HL-60 (cell line): Measurements from ENCODE around the gene SLC17A2.

Experiments used
- DNase-seq, 2 experiments: peaks; one replicate each; pipeline ENCODE4 v3.0.0-alpha.2; 2010 to 2020; ENCODE audit warnings: low read depth in 1 of 2, low spot score in 1 of 2
- H3K27ac ChIP-seq: fragments of 250-450 bp; sonication (Bioruptor Pico); replicated peaks from 2 replicates; pipeline ENCODE4 v1.5.1; 2020; ENCODE audit warnings: mild to moderate bottlenecking, moderate library complexity
- H3K27me3 ChIP-seq: fragments of 250-450 bp; sonication (Bioruptor Pico); 2 replicates; pipeline ENCODE4 v1.5.1; 2021; ENCODE audit warnings: mild to moderate bottlenecking, moderate library complexity; ENCODE audit not compliant: insufficient read depth, poor library complexity, severe bottlenecking
- H3K4me3 ChIP-seq: replicated peaks from 2 replicates; pipeline ENCODE4 v1.5.1; 2011; ENCODE audit warnings: mild to moderate bottlenecking, control low read depth, low read length; ENCODE audit not compliant: insufficient read depth
- CTCF ChIP-seq: IDR thresholded peaks from one replicate; pipeline ENCODE4 v1.5.1; 2011; ENCODE audit warnings: low read length, control low read depth, inconsistent platforms; ENCODE audit not compliant: insufficient read depth
- GABPA ChIP-seq: IDR thresholded peaks from 2 replicates; pipeline ENCODE4 v1.6.1; 2012; ENCODE audit warnings: low read depth
- POLR2AphosphoS5 ChIP-seq: IDR thresholded peaks from 2 replicates; pipeline ENCODE4 v1.6.1; 2012; ENCODE audit warnings: low read depth
- REST ChIP-seq: IDR thresholded peaks from 2 replicates; pipeline ENCODE4 v1.6.1; 2012; ENCODE audit warnings: low read depth; ENCODE audit not compliant: insufficient replicate concordance
- SPI1 ChIP-seq: IDR thresholded peaks from 2 replicates; pipeline ENCODE4 v1.6.1; 2012; ENCODE audit warnings: low read depth, mild to moderate bottlenecking, borderline replicate concordance

The SLC17A2 gene

GRCh38 chr6:25889877-25890853, 40.3 kb downstream of the SLC17A2 start:
- TF ChIP-seq REST (no peak), CTCF (no peak)
- no peak overlapping the region for H3K27ac ChIP-seq
- no peaks in the 10 kb centered on the region for H3K27me3 ChIP-seq
- H3K4me3 ChIP-seq: no peak overlapping the region
- no peak for DNase-seq

GRCh38 chr6:25888626-25889025, 41.9 kb downstream of the SLC17A2 start:
- Histone ChIP-seq H3K27ac (no peak overlapping the region), H3K4me3 (no peak overlapping the region), H3K27me3 (no peaks in the 10 kb centered on the region)
- no peak for TF ChIP-seq REST
- no peak for DNase-seq

- H3K27me3 ChIP-seq: no peaks in the 10 kb centered on the region
- no peak for TF ChIP-seq GABPA
- no peak for TF ChIP-seq CTCF
- no peak for TF ChIP-seq REST
- H3K4me3 ChIP-seq: no peak overlapping the region
- no peak overlapping the region for H3K27ac ChIP-seq
- no peak for DNase-seq
These were observed 44.4 kb downstream of the SLC17A2 start for GRCh38 chr6:25886066-25886465.

- TF ChIP-seq REST: no peak
- TF ChIP-seq GABPA: no peak
- TF ChIP-seq POLR2AphosphoS5: no peak
- TF ChIP-seq CTCF: no peak
- no peak for TF ChIP-seq SPI1
- H3K27me3 ChIP-seq: no peaks in the 10 kb centered on the region
- no peak overlapping the region for H3K4me3 ChIP-seq
- no peak overlapping the region for H3K27ac ChIP-seq
- DNase-seq: no peak
These were observed 46.5 kb downstream of the SLC17A2 start for GRCh38 chr6:25883991-25884390.
